HCT116 (cell line): ENCODE results near the gene RPLP1. TPM values are rescaled to one million over a fixed set of nuclear protein-coding genes. Genes with fewer than 3 reads are reported as not detected.

Experiments
- ATAC-seq: fragments of 200-7000 bp; cut with Tn5 transposase; 2 replicates; pipeline ENCODE4 v1.9.1; 2020; ENCODE audit warnings: mild to moderate bottlenecking, moderate library complexity
- BruUV-seq: library from RNA; stranded (reverse); fragments of 400-500 nt; replicated peaks from 2 replicates; lab custom pipeline; 2021; lab: Mats Ljungman, UMichigan
- CTCF ChIA-PET: fragments of 300-600 bp; sonication (Branson Sonifier 250); formaldehyde crosslinking; loops from one replicate; lab custom pipeline; 2021; ENCODE audit warnings: antibody characterized with exemption; lab: Charles Lee
- POLR2A ChIA-PET: fragments of 300-600, 350-600 bp; sonication (Branson Sonifier 250); formaldehyde crosslinking; loops from one replicate; lab custom pipeline; 2021; ENCODE audit warnings: antibody characterized with exemption; lab: Charles Lee
- RAD21 ChIA-PET, 2 experiments: fragments of 300-600 bp; sonication (Branson Sonifier 250); formaldehyde crosslinking; loops; one replicate each; lab custom pipeline; 2023; ENCODE audit warnings: low total read pairs in 2 of 2; ENCODE audit not compliant: uncharacterized antibody in 2 of 2, unreplicated experiment in 2 of 2, low non-redundant PET in 1 of 2; lab: Charles Lee
- DNase-seq: peaks from one replicate; pipeline ENCODE4 v3.0.0-alpha.2; 2010; ENCODE audit warnings: low read depth, low spot score
- H2AFZ ChIP-seq: fragments of 200-600 bp; shearing (Covaris generic), sonication (generic); 2 replicates; pipeline ENCODE4 v1.6.1; 2017; ENCODE audit warnings: low read depth, mixed run types, mixed read lengths, antibody characterized with exemption, low read length; ENCODE audit not compliant: poor library complexity, severe bottlenecking
- H3K27ac ChIP-seq: 2 replicates; pipeline ENCODE4 v1.5.1; 2012; ENCODE audit warnings: low read depth, low read length
- H3K27me3 ChIP-seq: fragments of 200-600 bp; sonication (generic); 2 replicates; pipeline ENCODE4 v1.6.1; 2016; ENCODE audit warnings: mixed run types, low read length, mixed read lengths; ENCODE audit not compliant: insufficient read depth
- H3K36me3 ChIP-seq, 2 experiments: fragments of 200-500 bp in 1 of 2; fragments of 200-600 bp in 1 of 2; sonication (Bioruptor generic) in 1 of 2; sonication (generic) in 1 of 2; 2 replicates each; pipeline versions ENCODE4 v1.5.1 to v1.6.1; 2014 to 2016; ENCODE audit warnings: low read length in 2 of 2, inconsistent platforms in 1 of 2, mixed read lengths in 1 of 2, mixed run types in 1 of 2; ENCODE audit not compliant: insufficient read depth in 2 of 2, control insufficient read depth in 1 of 2
- H3K4me1 ChIP-seq, 2 experiments: fragments of 200-600 bp in 1 of 2; sonication (generic) in 1 of 2; 2 replicates each; pipeline versions ENCODE4 v1.5.1 to v1.6.1; 2012 to 2017; ENCODE audit warnings: low read length in 2 of 2, inconsistent platforms in 1 of 2, mild to moderate bottlenecking in 1 of 2, mixed read lengths in 1 of 2, mixed run types in 1 of 2, moderate library complexity in 1 of 2; ENCODE audit not compliant: insufficient read depth in 2 of 2, control insufficient read depth in 1 of 2
- H3K4me2 ChIP-seq: fragments of 200-600 bp; sonication (generic); 2 replicates; pipeline ENCODE4 v1.6.1; 2017; ENCODE audit warnings: mixed run types, low read length, mixed read lengths
- H3K4me3 ChIP-seq, 2 experiments: fragments of 200-600 bp in 1 of 2; sonication (generic) in 1 of 2; replicated peaks in 1 of 2; 2 replicates each; pipeline ENCODE4 v1.5.1; 2011 to 2016; ENCODE audit warnings: low read length in 2 of 2, control low read depth in 1 of 2, low read depth in 1 of 2, mild to moderate bottlenecking in 1 of 2, mixed read lengths in 1 of 2, mixed run types in 1 of 2
- H3K79me2 ChIP-seq: fragments of 200-600 bp; sonication (generic); 2 replicates; pipeline ENCODE4 v1.6.1; 2017; ENCODE audit warnings: mild to moderate bottlenecking, mixed run types, low read length, moderate library complexity, mixed read lengths; ENCODE audit not compliant: insufficient read depth
- H3K9ac ChIP-seq: fragments of 200-600 bp; sonication (generic); 2 replicates; pipeline ENCODE4 v1.6.1; 2016; ENCODE audit warnings: low read length, mixed read lengths
- H3K9me2 ChIP-seq: fragments of 200-600 bp; sonication (generic), shearing (Covaris generic); 2 replicates; pipeline ENCODE4 v1.6.1; 2017; ENCODE audit warnings: mixed run types, mild to moderate bottlenecking, moderate library complexity; ENCODE audit not compliant: insufficient read depth
- H3K9me3 ChIP-seq, 2 experiments: fragments of 200-500 bp in 1 of 2; fragments of 200-600 bp in 1 of 2; sonication (Bioruptor generic) in 1 of 2; sonication (generic) in 1 of 2; 2 replicates each; pipeline ENCODE4 v1.6.1; 2014 to 2017; ENCODE audit warnings: low read length in 2 of 2, mixed read lengths in 2 of 2, inconsistent platforms in 1 of 2, low read depth in 1 of 2, mild to moderate bottlenecking in 1 of 2, mixed run types in 1 of 2, moderate library complexity in 1 of 2; ENCODE audit not compliant: control insufficient read depth in 1 of 2, insufficient read depth in 1 of 2
- H4K20me1 ChIP-seq: fragments of 200-600 bp; sonication (generic), shearing (Covaris generic); 2 replicates; pipeline ENCODE4 v1.6.1; 2017; ENCODE audit warnings: mixed run types, mild to moderate bottlenecking, moderate library complexity; ENCODE audit not compliant: insufficient read depth
- CBX3 ChIP-seq: IDR thresholded peaks from 2 replicates; pipeline ENCODE4 v1.6.1; 2012; ENCODE audit warnings: low read depth
- CEBPB ChIP-seq: IDR thresholded peaks from 2 replicates; pipeline ENCODE4 v1.6.1; 2012; ENCODE audit warnings: low read depth
- EGR1 ChIP-seq: IDR thresholded peaks from 2 replicates; pipeline ENCODE4 v1.6.1; 2012; ENCODE audit warnings: low read depth
- ELF1 ChIP-seq: IDR thresholded peaks from 2 replicates; pipeline ENCODE4 v1.6.1; 2012; ENCODE audit warnings: low read depth, borderline replicate concordance
- EZH2 ChIP-seq: fragments of 200-600 bp; sonication (generic); IDR thresholded peaks from 2 replicates; pipeline ENCODE4 v1.6.1; 2017; ENCODE audit warnings: antibody characterized with exemption, mixed run types
- FOSL1 ChIP-seq: IDR thresholded peaks from 2 replicates; pipeline ENCODE4 v1.6.1; 2012; ENCODE audit warnings: low read depth
- JUND ChIP-seq: IDR thresholded peaks from 2 replicates; pipeline ENCODE4 v1.6.1; 2012
- POLR2A ChIP-seq: IDR thresholded peaks from 2 replicates; pipeline ENCODE4 v1.7.0; 2011; ENCODE audit warnings: borderline replicate concordance; ENCODE audit not compliant: insufficient read depth, insufficient read length; ENCODE audit errors: extremely low read depth
- POLR2AphosphoS5 ChIP-seq: IDR thresholded peaks from 2 replicates; pipeline ENCODE4 v1.6.1; 2011; ENCODE audit warnings: mild to moderate bottlenecking, low read depth, low read length, moderate library complexity
- RAD21 ChIP-seq: IDR thresholded peaks from 2 replicates; pipeline ENCODE4 v1.6.1; 2012; ENCODE audit warnings: low read depth, mild to moderate bottlenecking
- REST ChIP-seq: IDR thresholded peaks from 2 replicates; pipeline ENCODE4 v1.6.1; 2012; ENCODE audit warnings: low read depth
- SIN3A ChIP-seq: IDR thresholded peaks from 2 replicates; pipeline ENCODE4 v1.6.1; 2012; ENCODE audit warnings: low read depth
- SP1 ChIP-seq: IDR thresholded peaks from 2 replicates; pipeline ENCODE4 v1.6.1; 2012; ENCODE audit warnings: low read depth
- SRF ChIP-seq: IDR thresholded peaks from 2 replicates; pipeline ENCODE4 v1.6.1; 2012; ENCODE audit warnings: low read depth
- TCF7L2 ChIP-seq: IDR thresholded peaks from 2 replicates; pipeline ENCODE4 v1.7.0; 2011; ENCODE audit warnings: borderline replicate concordance, inconsistent platforms; ENCODE audit not compliant: insufficient read depth, insufficient read length; ENCODE audit errors: extremely low read depth
- ZBTB33 ChIP-seq: IDR thresholded peaks from 2 replicates; pipeline ENCODE4 v1.6.1; 2011; ENCODE audit warnings: mild to moderate bottlenecking, low read length, moderate library complexity; ENCODE audit not compliant: insufficient replicate concordance; ENCODE audit errors: extremely low read depth
- ZFX ChIP-seq: fragments of 450-650 bp; IDR thresholded peaks from 2 replicates; pipeline ENCODE4 v1.6.1; 2017
- ZNF274 ChIP-seq: fragments of 200-500 bp; sonication (Bioruptor generic); IDR thresholded peaks from 2 replicates; pipeline ENCODE4 v1.6.1; 2014; ENCODE audit warnings: mild to moderate bottlenecking, low read depth, low read length, inconsistent platforms
- intact Hi-C: fragments of 100-400 bp; cut with micrococcal nuclease; formaldehyde crosslinking; loops from 2 replicates; pipeline ENCODE4 v1.10.0; 2022
- total RNA-seq: library from RNA; stranded (reverse); gene quantifications from one replicate; pipeline ENCODE4 v1.2.1, GENCODE V29; 2021; ENCODE audit not compliant: unreplicated experiment
- TF ChIP-seq, protein P1 (sequence below): IDR thresholded peaks from 2 replicates; pipeline ENCODE4 v1.6.1; 2012
- TF ChIP-seq, protein P2 (sequence below): IDR thresholded peaks from 2 replicates; pipeline ENCODE4 v1.6.1; 2012

The RPLP1 gene
- total RNA-seq, 1 experiment from 2014 or later = 3,138 TPM

DNA sequence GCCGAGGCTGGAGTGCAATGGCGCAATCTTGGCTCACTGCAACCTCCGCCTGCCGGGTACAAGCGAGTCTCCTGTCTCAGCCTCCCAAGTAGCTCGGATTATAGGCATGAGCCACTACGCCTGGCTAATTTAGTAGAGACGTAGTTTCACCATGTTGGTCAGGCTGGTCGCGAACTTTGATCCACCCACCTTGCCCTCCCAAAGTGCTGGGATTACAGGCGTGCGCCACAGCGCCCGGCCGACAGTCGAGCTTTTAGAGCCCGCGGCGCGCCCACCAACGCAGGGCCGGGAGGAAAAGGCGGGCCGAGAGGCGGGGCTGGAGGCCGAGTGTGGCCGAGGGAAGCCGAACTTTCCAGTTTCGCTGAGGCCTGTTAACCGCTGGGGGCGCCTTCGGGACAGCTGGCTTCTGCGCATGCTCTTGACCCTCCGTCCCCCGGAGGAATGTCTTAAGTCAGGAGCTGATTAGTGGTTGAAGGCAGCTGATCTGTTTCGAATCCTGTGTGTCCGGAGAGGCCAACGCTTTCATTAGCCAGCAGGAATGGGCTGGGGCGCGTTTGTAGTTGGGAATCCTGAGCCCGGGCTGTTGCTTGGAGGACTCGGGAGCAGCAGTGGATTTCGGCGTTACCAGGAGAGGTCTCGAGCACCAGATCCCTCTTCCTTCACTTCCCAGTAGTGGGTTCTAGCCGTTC is 10.0 kb downstream of the RPLP1 start:
- no peaks in the 10 kb centered on the region for H3K36me3 ChIP-seq
- intact Hi-C loops = no loop called here
- peak; percentile 93 for DNase-seq
- no peaks in the 10 kb centered on the region for H3K27me3 ChIP-seq
- peak overlapping the region; percentile 75 for H3K27ac ChIP-seq
- CTCF ChIA-PET = interaction anchor here (0.6 to 1.9 kb wide), 16 partner anchors 9 to 1260 kb away, joined by 3 to 15 read pairs (median 4); partner anchors contain the start of gene RPLP1
- H3K9me2 ChIP-seq = no peaks in the 10 kb centered on the region
- peak; percentile 90 for ATAC-seq
- H3K4me2 ChIP-seq = peak overlapping the region; percentile 88
- H4K20me1 ChIP-seq = no peaks in the 10 kb centered on the region
- no TSS peak for BruUV-seq
- peak overlapping the region; percentile 80 for H3K9ac ChIP-seq
- H3K4me1 ChIP-seq = peaks cover 10 to 35% of the 10 kb centered on the region in 2 experiments
- peak overlapping the region; percentile 55 to 66 for H3K4me3 ChIP-seq
- RAD21 ChIA-PET = no interaction called here
- no peak overlapping the region for H2AFZ ChIP-seq
- POLR2A ChIA-PET = interaction anchor here (1.3 to 2.7 kb wide), 2 partner anchors 10 to 635 kb away, joined by 4 to 43 read pairs; partner anchors contain the start of genes RPLP1 and TLE3
- no peaks in the 10 kb centered on the region for H3K9me3 ChIP-seq
- no peaks in the 10 kb centered on the region for H3K79me2 ChIP-seq
- TF ChIP-seq SP1 (peak; percentile 31; the same call in 1 of the 2 replicates), FOSL1 (no peak), EZH2 (no peak), ZNF274 (no peak), ZFX (0 out of 2 replicates have a peak, but pooled peaks have one; percentile 13), CEBPB (no peak), EGR1 (peak; percentile 51; the same call in 1 of the 2 replicates), SRF (no peak), POLR2A (peak; percentile 50), ELF1 (no peak), RAD21 (no peak), SIN3A (peak; percentile 46; the same call in 1 of the 2 replicates), REST (no peak), TCF7L2 (peak; percentile 37), JUND (no peak), CBX3 (peak; percentile 43; the same call in 1 of the 2 replicates), ZBTB33 (no peak), POLR2AphosphoS5 (peak; percentile 67)
- TF ChIP-seq, protein P1, sequence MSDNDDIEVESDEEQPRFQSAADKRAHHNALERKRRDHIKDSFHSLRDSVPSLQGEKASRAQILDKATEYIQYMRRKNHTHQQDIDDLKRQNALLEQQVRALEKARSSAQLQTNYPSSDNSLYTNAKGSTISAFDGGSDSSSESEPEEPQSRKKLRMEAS = peak; percentile 80
- TF ChIP-seq, protein P2, sequence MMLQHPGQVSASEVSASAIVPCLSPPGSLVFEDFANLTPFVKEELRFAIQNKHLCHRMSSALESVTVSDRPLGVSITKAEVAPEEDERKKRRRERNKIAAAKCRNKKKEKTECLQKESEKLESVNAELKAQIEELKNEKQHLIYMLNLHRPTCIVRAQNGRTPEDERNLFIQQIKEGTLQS = no peak
